HepG2 (cell line): ENCODE data around the gene LRRC8D. TPM values are rescaled to one million over a fixed set of nuclear protein-coding genes. Genes with fewer than 3 reads are reported as not detected.

Experiments used
- ATF7 ChIP-seq, 2 experiments: fragments of 450-650 bp in 1 of 2; sonication (generic) in 1 of 2; formaldehyde crosslinking in 1 of 2; IDR thresholded peaks; 2 replicates each; pipeline versions ENCODE4 v1.4.0 to v1.6.1; 2016 to 2020; ENCODE audit warnings: antibody characterized with exemption in 1 of 2, mild to moderate bottlenecking in 1 of 2, missing genetic modification reagents in 1 of 2
- GATAD2A ChIP-seq: IDR thresholded peaks from 2 replicates; pipeline ENCODE4 v1.6.1; 2016
- MED1 ChIP-seq: sonication (generic); formaldehyde crosslinking; IDR thresholded peaks from 2 replicates; pipeline ENCODE4 v1.4.0; 2020; ENCODE audit warnings: missing genetic modification reagents
- NCOA2 ChIP-seq: sonication (generic); formaldehyde crosslinking; IDR thresholded peaks from 2 replicates; pipeline ENCODE4 v1.8.0; 2022; ENCODE audit warnings: inconsistent platforms
- NCOR1 ChIP-seq: fragments of 200-600 bp; sonication (generic); IDR thresholded peaks from 2 replicates; pipeline ENCODE4 v1.7.0; 2017; ENCODE audit warnings: antibody characterized with exemption, low read length, borderline replicate concordance
- SAP130 ChIP-seq: IDR thresholded peaks from 2 replicates; pipeline ENCODE4 v1.6.1; 2016; ENCODE audit warnings: low read depth
- SOX6 ChIP-seq, 2 experiments: fragments of 450-650 bp in 1 of 2; sonication (generic) in 1 of 2; formaldehyde crosslinking in 1 of 2; IDR thresholded peaks; 2 replicates each; pipeline versions ENCODE4 v1.4.0 to v1.6.1; 2017 to 2020; ENCODE audit warnings: antibody characterized with exemption in 1 of 2, mild to moderate bottlenecking in 1 of 2, missing genetic modification reagents in 1 of 2
- ZNF589 ChIP-seq: sonication (generic); formaldehyde crosslinking; conservative IDR thresholded peaks from 2 replicates; pipeline ENCODE4 v1.8.0; 2022; ENCODE audit warnings: mild to moderate bottlenecking, moderate library complexity, missing genetic modification reagents
- polyA plus RNA-seq, 8 experiments: library from polyadenylated mRNA; depleted of rRNA in 3 of 8; stranded (reverse) in 7 of 8; unstranded in 1 of 8; fragments of >200 nt; fragmentation: Illumina TruSeq in 4 of 8; extraction: Trizol in 4 of 8; gene quantifications; 2 replicates each; pipeline versions ENCODE4 v1.2.1 to v1.2.3, GENCODE V29; 2011 to 2016; ENCODE audit warnings: low read depth in 4 of 8, missing spikeins in 1 of 8, mixed read lengths in 1 of 8; ENCODE audit not compliant: insufficient read depth in 1 of 8
- total RNA-seq, 5 experiments: library from RNA; depleted of rRNA; stranded (reverse); fragments of >200 nt; fragmentation: Illumina TruSeq; extraction: Trizol; gene quantifications; 2 replicates each; pipeline ENCODE4 v1.2.3, GENCODE V29; 2016; ENCODE audit warnings: low read depth in 1 of 5
- TF ChIP-seq, protein P1 (sequence below), 2 experiments: sonication (generic) in 1 of 2; formaldehyde crosslinking in 1 of 2; IDR thresholded peaks; 2 replicates each; pipeline versions ENCODE4 v1.4.0 to v1.6.1; 2018 to 2020; ENCODE audit warnings: missing genetic modification reagents in 2 of 2, borderline replicate concordance in 1 of 2, low read depth in 1 of 2, mild to moderate bottlenecking in 1 of 2, missing biosample characterization in 1 of 2
- TF ChIP-seq, protein P2 (sequence below): IDR thresholded peaks from 2 replicates; pipeline ENCODE4 v1.4.0; 2020; ENCODE audit warnings: mild to moderate bottlenecking, missing genetic modification reagents
- TF ChIP-seq, protein P3 (sequence below), 2 experiments: fragments of 450-650 bp in 1 of 2; sonication (generic) in 1 of 2; formaldehyde crosslinking; IDR thresholded peaks; 2 replicates each; pipeline versions ENCODE4 v1.5.0 to v1.8.0; 2020 to 2022; ENCODE audit warnings: mild to moderate bottlenecking in 1 of 2, missing genetic modification reagents in 1 of 2
- TF ChIP-seq, protein P4 (sequence below): sonication (generic); formaldehyde crosslinking; IDR thresholded peaks from 2 replicates; pipeline ENCODE4 v1.8.1; 2023; ENCODE audit warnings: mild to moderate bottlenecking, missing genetic modification reagents
- TF ChIP-seq, protein P5 (sequence below): sonication (generic); formaldehyde crosslinking; IDR thresholded peaks from 2 replicates; pipeline ENCODE4 v1.5.0; 2020; ENCODE audit warnings: missing genetic modification reagents
- TF ChIP-seq, protein P6 (sequence below): IDR thresholded peaks from 2 replicates; pipeline ENCODE4 v1.6.1; 2012; ENCODE audit warnings: inconsistent platforms
- TF ChIP-seq, protein P7 (sequence below): sonication (generic); formaldehyde crosslinking; IDR thresholded peaks from 2 replicates; pipeline ENCODE4 v1.4.0; 2020; ENCODE audit warnings: missing genetic modification reagents
- TF ChIP-seq, protein P8 (sequence below): sonication (generic); formaldehyde crosslinking; IDR thresholded peaks from 2 replicates; pipeline ENCODE4 v1.5.0; 2020; ENCODE audit warnings: missing genetic modification reagents

LRRC8D gene
- total and polyA plus RNA-seq, 2 of the 13 experiments (the other 11 are each of a cell fraction or from before 2014, with no cell fraction given): 29.9 to 45.5 TPM

DNA sequence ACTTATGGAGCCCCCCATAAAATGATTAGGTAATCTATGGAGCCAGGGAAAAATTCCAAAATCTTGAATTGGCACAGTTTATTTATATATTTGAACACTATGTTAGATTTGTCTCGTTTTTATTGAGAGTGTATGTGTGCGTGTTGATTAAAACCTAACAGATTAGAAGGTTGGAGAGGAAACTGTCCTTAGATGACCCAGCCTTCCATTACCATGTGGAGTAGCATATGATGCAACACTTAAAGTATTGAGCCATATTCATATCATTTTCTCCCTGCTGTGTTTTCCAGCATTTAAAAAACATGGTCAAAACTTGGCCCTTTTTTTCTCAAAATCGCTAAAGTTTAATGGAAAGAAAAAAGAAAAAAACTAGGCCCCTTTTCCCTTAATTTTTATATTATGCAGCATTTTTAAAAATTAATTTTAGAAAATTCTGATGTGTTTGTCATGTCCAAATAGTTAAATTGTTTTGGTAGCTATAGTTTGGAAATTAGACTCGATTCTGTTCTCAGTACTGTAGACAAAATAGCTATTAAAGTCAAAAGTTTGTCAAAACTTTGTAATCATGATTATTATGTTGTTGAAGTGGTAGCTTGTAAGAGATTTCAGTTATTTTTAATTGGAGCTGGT lies 2.3 kb downstream of the LRRC8D start (continued):
- TF ChIP-seq MED1 (CRISPR knock-in tag): peak; percentile 49
- no peak for TF ChIP-seq ZNF589 (CRISPR knock-in tag)
- TF ChIP-seq NCOR1: 0 out of 2 replicates have a peak, but pooled peaks have one; percentile 10
- TF ChIP-seq, protein P1, sequence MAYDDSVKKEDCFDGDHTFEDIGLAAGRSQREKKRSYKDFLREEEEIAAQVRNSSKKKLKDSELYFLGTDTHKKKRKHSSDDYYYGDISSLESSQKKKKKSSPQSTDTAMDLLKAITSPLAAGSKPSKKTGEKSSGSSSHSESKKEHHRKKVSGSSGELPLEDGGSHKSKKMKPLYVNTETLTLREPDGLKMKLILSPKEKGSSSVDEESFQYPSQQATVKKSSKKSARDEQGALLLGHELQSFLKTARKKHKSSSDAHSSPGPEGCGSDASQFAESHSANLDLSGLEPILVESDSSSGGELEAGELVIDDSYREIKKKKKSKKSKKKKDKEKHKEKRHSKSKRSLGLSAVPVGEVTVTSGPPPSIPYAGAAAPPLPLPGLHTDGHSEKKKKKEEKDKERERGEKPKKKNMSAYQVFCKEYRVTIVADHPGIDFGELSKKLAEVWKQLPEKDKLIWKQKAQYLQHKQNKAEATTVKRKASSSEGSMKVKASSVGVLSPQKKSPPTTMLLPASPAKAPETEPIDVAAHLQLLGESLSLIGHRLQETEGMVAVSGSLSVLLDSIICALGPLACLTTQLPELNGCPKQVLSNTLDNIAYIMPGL (CRISPR knock-in tag; IDR thresholded peaks at IDR 0.05; ENCODE audit: borderline replicate concordance in 1 of 2, low read depth in 1 of 2): no peak
- peak; percentile 56 for TF ChIP-seq ATF7 (IDR thresholded peaks at IDR 0.05)
- no peak for TF ChIP-seq ATF7 (CRISPR knock-in tag; IDR thresholded peaks at IDR 0.05)
- peak; percentile 46 for TF ChIP-seq SAP130 (CRISPR knock-in tag)
- TF ChIP-seq, protein P2, sequence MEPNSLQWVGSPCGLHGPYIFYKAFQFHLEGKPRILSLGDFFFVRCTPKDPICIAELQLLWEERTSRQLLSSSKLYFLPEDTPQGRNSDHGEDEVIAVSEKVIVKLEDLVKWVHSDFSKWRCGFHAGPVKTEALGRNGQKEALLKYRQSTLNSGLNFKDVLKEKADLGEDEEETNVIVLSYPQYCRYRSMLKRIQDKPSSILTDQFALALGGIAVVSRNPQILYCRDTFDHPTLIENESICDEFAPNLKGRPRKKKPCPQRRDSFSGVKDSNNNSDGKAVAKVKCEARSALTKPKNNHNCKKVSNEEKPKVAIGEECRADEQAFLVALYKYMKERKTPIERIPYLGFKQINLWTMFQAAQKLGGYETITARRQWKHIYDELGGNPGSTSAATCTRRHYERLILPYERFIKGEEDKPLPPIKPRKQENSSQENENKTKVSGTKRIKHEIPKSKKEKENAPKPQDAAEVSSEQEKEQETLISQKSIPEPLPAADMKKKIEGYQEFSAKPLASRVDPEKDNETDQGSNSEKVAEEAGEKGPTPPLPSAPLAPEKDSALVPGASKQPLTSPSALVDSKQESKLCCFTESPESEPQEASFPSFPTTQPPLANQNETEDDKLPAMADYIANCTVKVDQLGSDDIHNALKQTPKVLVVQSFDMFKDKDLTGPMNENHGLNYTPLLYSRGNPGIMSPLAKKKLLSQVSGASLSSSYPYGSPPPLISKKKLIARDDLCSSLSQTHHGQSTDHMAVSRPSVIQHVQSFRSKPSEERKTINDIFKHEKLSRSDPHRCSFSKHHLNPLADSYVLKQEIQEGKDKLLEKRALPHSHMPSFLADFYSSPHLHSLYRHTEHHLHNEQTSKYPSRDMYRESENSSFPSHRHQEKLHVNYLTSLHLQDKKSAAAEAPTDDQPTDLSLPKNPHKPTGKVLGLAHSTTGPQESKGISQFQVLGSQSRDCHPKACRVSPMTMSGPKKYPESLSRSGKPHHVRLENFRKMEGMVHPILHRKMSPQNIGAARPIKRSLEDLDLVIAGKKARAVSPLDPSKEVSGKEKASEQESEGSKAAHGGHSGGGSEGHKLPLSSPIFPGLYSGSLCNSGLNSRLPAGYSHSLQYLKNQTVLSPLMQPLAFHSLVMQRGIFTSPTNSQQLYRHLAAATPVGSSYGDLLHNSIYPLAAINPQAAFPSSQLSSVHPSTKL (CRISPR knock-in tag): peak; percentile 36; the same call in 1 of the 2 replicates
- TF ChIP-seq, protein P3, sequence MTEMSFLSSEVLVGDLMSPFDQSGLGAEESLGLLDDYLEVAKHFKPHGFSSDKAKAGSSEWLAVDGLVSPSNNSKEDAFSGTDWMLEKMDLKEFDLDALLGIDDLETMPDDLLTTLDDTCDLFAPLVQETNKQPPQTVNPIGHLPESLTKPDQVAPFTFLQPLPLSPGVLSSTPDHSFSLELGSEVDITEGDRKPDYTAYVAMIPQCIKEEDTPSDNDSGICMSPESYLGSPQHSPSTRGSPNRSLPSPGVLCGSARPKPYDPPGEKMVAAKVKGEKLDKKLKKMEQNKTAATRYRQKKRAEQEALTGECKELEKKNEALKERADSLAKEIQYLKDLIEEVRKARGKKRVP (CRISPR knock-in tag; IDR thresholded peaks at IDR 0.05): peak in 1 of 2 experiments; percentile 96; a peak in 2 of 4 replicates
- peak; percentile 60; the same call in 1 of the 2 replicates for TF ChIP-seq GATAD2A (CRISPR knock-in tag)
- peak; percentile 31; the same call in 1 of the 2 replicates for TF ChIP-seq NCOA2
- TF ChIP-seq, protein P4, sequence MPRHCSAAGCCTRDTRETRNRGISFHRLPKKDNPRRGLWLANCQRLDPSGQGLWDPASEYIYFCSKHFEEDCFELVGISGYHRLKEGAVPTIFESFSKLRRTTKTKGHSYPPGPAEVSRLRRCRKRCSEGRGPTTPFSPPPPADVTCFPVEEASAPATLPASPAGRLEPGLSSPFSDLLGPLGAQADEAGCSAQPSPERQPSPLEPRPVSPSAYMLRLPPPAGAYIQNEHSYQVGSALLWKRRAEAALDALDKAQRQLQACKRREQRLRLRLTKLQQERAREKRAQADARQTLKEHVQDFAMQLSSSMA: no peak
- TF ChIP-seq, protein P5, sequence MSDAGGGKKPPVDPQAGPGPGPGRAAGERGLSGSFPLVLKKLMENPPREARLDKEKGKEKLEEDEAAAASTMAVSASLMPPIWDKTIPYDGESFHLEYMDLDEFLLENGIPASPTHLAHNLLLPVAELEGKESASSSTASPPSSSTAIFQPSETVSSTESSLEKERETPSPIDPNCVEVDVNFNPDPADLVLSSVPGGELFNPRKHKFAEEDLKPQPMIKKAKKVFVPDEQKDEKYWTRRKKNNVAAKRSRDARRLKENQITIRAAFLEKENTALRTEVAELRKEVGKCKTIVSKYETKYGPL (CRISPR knock-in tag): no peak
- TF ChIP-seq, protein P6, sequence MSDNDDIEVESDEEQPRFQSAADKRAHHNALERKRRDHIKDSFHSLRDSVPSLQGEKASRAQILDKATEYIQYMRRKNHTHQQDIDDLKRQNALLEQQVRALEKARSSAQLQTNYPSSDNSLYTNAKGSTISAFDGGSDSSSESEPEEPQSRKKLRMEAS: peak; percentile 29; the same call in 1 of the 2 replicates
- TF ChIP-seq, protein P7, sequence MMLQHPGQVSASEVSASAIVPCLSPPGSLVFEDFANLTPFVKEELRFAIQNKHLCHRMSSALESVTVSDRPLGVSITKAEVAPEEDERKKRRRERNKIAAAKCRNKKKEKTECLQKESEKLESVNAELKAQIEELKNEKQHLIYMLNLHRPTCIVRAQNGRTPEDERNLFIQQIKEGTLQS (CRISPR knock-in tag): peak; percentile 29; the same call in 1 of the 2 replicates
- TF ChIP-seq, protein P8, sequence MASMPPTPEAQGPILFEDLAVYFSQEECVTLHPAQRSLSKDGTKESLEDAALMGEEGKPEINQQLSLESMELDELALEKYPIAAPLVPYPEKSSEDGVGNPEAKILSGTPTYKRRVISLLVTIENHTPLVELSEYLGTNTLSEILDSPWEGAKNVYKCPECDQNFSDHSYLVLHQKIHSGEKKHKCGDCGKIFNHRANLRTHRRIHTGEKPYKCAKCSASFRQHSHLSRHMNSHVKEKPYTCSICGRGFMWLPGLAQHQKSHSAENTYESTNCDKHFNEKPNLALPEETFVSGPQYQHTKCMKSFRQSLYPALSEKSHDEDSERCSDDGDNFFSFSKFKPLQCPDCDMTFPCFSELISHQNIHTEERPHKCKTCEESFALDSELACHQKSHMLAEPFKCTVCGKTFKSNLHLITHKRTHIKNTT (CRISPR knock-in tag): no peak
- no peak for TF ChIP-seq SOX6 (IDR thresholded peaks at IDR 0.05)
- TF ChIP-seq SOX6 (CRISPR knock-in tag; IDR thresholded peaks at IDR 0.05): 0 out of 2 replicates have a peak, but pooled peaks have one; percentile 10
